GM18505 (cell line): ENCODE data around the gene CORO1C.

Experiments
- ATAC-seq: cut with Tn5 transposase; IDR thresholded peaks from one replicate; pipeline ENCODE4 v1.9.1; 2021; ENCODE audit not compliant: unreplicated experiment
- POLR2A ChIP-seq: IDR thresholded peaks from 4 replicates; pipeline ENCODE4 v1.6.1; 2011; ENCODE audit warnings: borderline replicate concordance; ENCODE audit not compliant: insufficient read depth, insufficient read length; ENCODE audit errors: extremely low read depth

CORO1C gene

DNA sequence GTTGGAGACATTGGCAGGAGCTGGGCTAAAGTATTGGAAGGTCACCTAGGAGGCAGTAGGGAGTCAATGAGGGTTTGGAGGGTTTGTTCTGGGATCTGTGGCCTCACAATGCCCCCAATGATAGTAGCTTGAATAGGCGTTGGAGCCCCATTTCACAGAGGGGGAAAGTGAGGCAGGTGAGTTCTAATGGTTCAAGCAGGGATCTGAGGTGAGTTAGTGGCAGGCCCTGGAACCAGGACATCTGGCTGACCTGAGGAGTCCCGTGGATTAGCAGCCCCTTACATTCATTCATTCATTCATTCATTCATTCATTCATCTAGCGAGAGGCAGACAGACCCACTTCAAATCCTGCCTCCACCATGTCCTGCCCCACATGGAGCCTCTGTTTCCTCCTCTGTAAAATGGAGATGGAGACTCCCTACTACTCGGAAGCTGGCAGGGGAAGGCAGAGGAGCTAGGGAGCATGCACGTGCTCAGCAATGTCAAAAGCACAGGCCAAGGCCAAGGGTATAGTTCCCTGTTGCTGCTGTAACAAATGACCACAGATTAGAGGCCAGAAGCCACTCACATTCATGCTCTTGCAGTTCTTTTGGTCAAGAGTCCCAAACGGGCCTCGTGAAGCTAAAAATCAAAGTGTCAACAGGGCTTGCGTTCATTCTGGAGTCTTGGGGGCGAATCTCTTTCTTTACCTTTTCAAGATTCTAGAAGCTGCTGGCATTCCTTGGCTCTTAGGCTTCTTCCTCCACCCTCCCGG lies 131.2 kb downstream of the CORO1C start:
- no peak for ATAC-seq
- TF ChIP-seq POLR2A = no peak

DNA sequence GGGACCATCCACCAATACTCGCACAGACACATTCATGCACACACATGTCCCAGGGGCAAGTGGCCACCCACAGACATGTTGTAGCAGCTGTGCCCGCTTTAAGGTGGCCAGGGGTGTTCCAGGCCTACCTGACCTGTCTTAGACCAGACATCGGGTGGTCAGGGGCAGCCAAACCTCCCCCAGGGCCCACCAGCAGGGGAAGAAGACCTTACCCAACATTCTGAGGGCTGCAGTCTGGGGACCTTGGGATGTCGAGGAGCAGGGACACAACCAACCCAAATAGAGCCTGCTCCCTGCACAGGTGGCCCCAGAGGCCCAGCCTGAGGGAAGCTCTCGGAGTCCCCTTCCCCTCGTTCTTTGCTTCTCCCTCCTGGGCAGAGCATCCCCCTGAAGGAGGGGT lies 131.8 kb downstream of the CORO1C start:
- no peak for ATAC-seq
- no peak for TF ChIP-seq POLR2A

- TF ChIP-seq POLR2A = no peak
- no peak for ATAC-seq
Measured at GRCh38 chr12:108598553-108599250, 132.6 kb downstream of the CORO1C start.

DNA sequence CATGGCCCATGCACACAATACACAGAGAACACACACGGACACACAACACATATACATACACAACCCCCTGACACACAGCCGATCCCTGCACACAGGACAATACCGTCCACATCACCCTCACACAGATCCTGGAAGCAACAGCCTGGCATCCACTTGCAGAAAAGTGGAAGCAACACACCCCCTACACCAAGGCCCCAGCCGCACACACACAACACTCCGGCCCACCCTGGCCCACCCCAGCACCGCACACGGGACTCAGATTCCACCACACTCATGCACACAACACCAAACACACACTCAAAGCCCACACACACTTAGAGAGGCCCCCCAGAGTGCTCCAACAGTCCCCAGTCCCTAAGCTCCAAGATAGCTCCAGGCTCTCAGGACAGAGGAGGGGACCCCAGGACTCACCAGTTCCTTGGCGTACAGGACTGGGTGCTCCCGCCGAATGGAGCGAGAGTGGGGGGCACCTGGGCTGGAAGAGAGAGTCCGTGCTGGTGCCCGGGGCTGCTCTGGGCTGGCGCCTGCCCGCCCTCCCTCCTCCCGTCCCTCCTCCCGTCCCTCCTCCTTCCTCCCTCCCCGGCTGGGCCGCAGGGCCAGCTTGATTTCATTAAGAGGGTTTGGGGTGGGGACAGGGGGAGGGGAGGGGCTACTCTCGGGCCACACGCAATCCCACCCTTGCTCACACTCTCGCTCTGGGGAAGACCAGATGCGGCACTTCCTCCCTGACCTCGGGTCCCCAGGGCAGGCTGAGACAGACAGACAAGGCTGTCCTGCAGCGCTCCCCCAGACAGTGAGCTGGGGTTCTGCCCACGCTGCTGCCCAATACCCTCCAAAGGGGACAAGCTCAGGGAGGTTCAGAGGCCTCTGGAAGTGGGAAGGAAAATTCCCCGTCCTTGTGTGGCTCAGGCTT lies 133.5 kb downstream of the CORO1C start, which contains the start of gene TMEM119:
TSS of gene TMEM119 (minus strand) at position 526 of the 913 bp plus-strand sequence. CDS start 5,701 bp downstream, outside the sequence.
- no peak for ATAC-seq
- TF ChIP-seq POLR2A = no peak

GRCh38 chr12:108596854-108597558 lies 134.3 kb downstream of the CORO1C start:
- no peak for TF ChIP-seq POLR2A
- no peak for ATAC-seq

- ATAC-seq = no peak
- TF ChIP-seq POLR2A = no peak
Measured at GRCh38 chr12:108595711-108596647, 135.3 kb downstream of the CORO1C start.
